KOPT-K1 (cell line): ENCODE measurements around the gene ZDHHC14.

ENCODE experiments used
- H3K27ac ChIP-seq: fragments of 200-600 bp; sonication (generic); 2 replicates; pipeline ENCODE4 v1.5.1; 2016; ENCODE audit warnings: antibody characterized with exemption, mild to moderate bottlenecking, low read depth, low read length; ENCODE audit not compliant: poor library complexity, severe bottlenecking
- H3K36me3 ChIP-seq: fragments of 200-600 bp; sonication (generic); 2 replicates; pipeline ENCODE4 v1.5.1; 2017; ENCODE audit warnings: antibody characterized with exemption, mild to moderate bottlenecking, low read length, moderate library complexity; ENCODE audit not compliant: insufficient read depth
- H3K9me3 ChIP-seq: fragments of 200-600 bp; sonication (generic); 2 replicates; pipeline ENCODE4 v1.5.1; 2017; ENCODE audit warnings: antibody characterized with exemption, low read length, mild to moderate bottlenecking; ENCODE audit not compliant: insufficient read depth, poor library complexity, severe bottlenecking

ZDHHC14 gene

GRCh38 chr6:157597461-157598312, 216.7 kb downstream of the ZDHHC14 start:
- H3K9me3 ChIP-seq, result no peaks in the 10 kb centered on the region
- H3K36me3 ChIP-seq, result no peaks in the 10 kb centered on the region
- H3K27ac ChIP-seq, result no peak overlapping the region

- no peak overlapping the region for H3K27ac ChIP-seq
Observed at GRCh38 chr6:157599191-157599590, 218.2 kb downstream of the ZDHHC14 start.

DNA sequence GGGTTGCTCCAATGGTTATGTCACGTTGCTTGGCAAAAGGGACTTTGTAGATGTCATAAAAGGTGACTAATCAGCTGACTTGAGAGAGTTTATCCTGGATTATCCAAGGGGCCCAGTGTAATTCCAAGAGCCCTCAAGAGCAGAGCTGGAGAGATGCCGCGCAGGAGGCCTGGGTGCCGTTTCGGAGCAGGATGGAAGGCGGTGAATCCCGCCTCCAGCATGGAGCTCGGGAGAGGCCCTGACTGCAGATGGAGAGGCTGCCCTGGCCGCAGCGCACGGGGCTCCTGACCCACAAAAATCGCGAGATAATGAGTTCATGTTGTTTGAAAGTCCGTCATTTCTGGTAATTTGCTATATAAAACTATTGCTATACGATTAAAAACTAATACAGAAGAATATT, 219.8 kb downstream of the ZDHHC14 start:
- no peaks in the 10 kb centered on the region for H3K9me3 ChIP-seq
- no peaks in the 10 kb centered on the region for H3K36me3 ChIP-seq
- H3K27ac ChIP-seq, result no peak overlapping the region

More at GRCh38 chr6:157599191-157599590, 218.2 kb downstream of the ZDHHC14 start:
- Histone ChIP-seq H3K9me3 (no peaks in the 10 kb centered on the region), H3K36me3 (no peaks in the 10 kb centered on the region)

- no peaks in the 10 kb centered on the region for H3K9me3 ChIP-seq
- no peak overlapping the region for H3K27ac ChIP-seq
- no peaks in the 10 kb centered on the region for H3K36me3 ChIP-seq
Observed at GRCh38 chr6:157602521-157603295, 221.7 kb downstream of the ZDHHC14 start.

DNA sequence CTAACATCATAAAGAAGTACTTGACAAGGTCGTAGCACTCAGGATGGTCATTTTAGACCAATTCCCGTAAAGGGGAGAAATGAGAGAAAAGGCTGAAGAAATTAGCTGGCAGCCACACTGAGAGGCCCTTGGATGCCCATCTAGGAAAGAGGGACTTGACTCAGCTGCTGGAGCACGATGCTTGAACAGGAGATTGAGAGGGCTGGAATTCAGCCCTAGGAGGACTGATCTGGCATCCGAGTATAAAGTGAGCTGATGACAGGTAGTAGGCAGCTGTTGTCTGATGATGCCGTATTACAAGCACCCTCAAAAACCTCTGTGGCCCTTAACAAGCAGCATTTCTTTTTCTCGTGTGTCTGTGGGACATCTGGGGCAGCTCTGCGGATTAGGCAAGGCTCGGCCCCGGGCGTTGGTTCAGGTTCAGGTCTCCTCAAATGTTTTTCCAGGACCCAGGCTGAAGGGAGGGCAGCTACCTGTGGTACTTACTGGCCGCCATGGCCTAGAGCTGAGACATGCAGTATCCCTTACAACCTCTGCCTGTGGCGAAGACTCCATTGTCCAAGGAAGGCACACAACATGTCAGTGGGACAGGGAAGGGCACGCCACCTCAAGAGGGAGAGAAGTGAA, 222.4 kb downstream of the ZDHHC14 start:
- no peak overlapping the region for H3K27ac ChIP-seq
- H3K36me3 ChIP-seq, result no peaks in the 10 kb centered on the region
- H3K9me3 ChIP-seq, result no peaks in the 10 kb centered on the region

- Histone ChIP-seq H3K36me3 (no peaks in the 10 kb centered on the region), H3K9me3 (no peaks in the 10 kb centered on the region), H3K27ac (no peak overlapping the region)
Observed at GRCh38 chr6:157603971-157604370, 223.0 kb downstream of the ZDHHC14 start.

DNA sequence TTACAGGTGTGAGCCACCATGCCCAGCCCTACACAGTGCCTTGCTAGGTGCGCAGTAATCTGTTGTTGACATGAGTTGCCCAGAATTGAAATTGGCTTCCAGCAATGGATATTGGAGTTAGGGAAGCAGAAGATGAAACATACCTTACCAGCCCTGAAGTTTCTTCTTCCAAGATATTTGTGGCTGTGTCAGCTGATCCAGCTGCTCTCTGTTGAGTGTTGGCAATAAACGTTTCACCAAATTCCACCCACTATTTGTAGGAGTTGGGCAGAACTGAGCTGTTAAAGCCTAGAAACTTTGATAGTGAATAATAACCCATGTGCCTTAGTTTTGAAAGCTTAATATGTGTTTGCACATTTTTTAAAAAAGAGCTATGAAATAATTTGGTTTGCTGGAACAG, 223.8 kb downstream of the ZDHHC14 start:
- no peaks in the 10 kb centered on the region for H3K36me3 ChIP-seq
- no peaks in the 10 kb centered on the region for H3K9me3 ChIP-seq
- H3K27ac ChIP-seq, result no peak overlapping the region

GRCh38 chr6:157605484-157605883, 224.5 kb downstream of the ZDHHC14 start:
- H3K9me3 ChIP-seq, result no peaks in the 10 kb centered on the region
- H3K36me3 ChIP-seq, result no peaks in the 10 kb centered on the region
- H3K27ac ChIP-seq, result no peak overlapping the region

DNA sequence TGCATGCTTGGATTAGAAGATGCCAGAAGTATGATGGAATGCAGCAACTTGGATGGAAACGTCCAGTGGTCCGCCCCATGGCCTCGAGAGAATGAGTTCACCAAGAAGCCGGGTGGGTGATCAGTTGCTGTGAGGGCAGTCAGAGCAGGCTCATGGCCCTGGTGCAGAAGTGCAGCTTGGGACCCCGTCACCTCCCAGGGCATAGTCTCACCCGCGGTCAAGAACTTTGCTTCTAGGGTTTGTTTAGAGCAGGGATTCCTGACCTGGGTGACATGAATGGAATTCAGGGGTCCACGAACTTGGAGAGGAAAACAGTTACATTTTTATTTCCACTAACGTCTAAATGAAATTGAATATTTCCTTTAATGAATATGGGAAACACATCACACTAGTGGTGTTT, 225.5 kb downstream of the ZDHHC14 start:
- Histone ChIP-seq H3K9me3 (no peaks in the 10 kb centered on the region), H3K27ac (no peak overlapping the region), H3K36me3 (no peaks in the 10 kb centered on the region)

- no peaks in the 10 kb centered on the region for H3K36me3 ChIP-seq
- H3K9me3 ChIP-seq, result no peaks in the 10 kb centered on the region
- no peak overlapping the region for H3K27ac ChIP-seq
Observed at GRCh38 chr6:157607317-157608109, 226.5 kb downstream of the ZDHHC14 start.

DNA sequence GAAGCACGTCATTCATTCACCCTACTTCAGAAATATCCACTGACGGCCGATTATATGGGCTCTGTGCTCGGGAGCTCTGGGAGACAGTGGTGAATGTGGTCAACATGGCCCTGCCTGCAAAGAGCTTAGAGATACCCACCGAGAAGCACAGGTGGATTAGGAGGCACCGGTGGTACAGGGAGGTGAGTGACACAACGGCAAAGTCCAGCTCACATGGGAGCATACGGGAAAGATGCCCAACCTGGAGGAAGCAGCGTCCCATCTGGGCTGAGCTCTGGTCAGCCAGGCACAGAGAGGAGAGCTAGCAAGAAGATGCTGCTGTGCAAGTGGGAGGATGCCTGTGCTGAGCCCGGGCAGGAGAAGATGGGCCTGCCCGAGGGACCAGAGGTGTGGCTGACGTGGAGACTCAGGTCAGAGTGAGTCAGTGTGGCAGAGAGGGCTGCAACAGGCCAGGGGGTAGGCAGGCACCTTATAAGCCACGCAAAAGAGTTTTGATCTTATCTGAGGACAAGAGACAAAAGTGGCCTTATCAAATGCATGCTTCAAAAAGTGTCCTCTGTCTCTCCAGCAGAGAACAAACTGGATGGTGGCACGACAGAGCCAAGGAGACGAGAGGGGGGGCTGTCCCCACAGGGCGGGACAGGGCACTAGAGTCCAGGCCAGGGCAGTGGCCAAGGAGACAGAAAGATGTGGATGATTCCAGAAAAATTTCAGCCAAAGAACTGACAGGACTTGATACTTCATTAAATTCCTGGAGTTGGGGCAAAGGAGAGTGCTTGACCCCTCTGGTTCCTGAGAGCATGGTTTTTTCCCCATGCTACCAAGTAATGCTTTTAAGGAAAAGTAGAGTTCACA, 227.5 kb downstream of the ZDHHC14 start:
- no peak overlapping the region for H3K27ac ChIP-seq
- H3K9me3 ChIP-seq, result no peaks in the 10 kb centered on the region
- H3K36me3 ChIP-seq, result no peaks in the 10 kb centered on the region

DNA sequence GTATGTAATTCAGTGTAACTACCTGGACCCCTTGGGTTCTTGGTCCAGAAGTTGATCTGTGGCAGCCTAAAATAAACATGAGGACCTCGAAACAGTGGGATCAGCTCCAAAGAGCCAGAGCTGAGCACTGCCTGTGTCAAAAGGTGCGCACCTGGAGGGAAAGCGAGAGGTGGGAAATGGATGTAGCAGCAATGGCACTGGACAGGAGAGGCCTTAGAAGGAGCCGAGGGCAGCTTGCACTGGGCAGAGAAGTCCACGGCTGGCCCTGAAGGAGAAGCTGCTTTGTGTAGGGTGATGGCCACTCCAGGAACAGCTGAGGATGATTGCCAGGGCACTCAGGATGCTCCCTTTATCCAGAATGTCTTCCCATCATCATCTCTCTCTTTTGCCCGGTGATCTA, 228.1 kb downstream of the ZDHHC14 start:
- no peaks in the 10 kb centered on the region for H3K36me3 ChIP-seq
- no peak overlapping the region for H3K27ac ChIP-seq
- no peaks in the 10 kb centered on the region for H3K9me3 ChIP-seq

GRCh38 chr6:157609556-157609955, 228.6 kb downstream of the ZDHHC14 start:
- H3K27ac ChIP-seq, result no peak overlapping the region
- H3K36me3 ChIP-seq, result no peaks in the 10 kb centered on the region
- H3K9me3 ChIP-seq, result no peaks in the 10 kb centered on the region

DNA sequence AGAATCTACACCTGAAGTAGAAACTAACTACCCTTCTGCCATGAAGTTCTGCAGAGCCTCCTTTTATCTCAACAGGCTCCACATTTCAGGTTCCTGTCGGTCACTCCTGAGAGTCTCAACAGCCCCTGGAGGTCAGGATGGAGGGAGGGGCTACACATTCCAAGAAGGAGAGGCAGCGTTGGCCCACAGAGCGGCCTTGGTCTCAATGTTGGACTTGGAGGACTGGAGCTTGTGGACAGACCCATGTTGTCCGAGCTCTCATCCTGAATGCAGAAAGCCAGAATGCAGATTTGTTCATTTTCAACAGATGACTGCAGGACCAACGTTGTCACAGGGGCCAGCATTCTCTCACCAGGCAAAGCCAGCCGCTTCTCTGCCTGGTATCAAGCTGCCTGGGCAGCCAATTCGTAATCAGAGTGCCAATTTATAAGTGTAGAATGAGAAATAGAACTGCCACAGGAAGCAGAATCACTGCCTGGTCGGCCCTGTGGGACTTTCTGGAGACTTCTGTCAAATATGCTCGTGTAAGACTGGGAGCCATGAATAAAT, 229.5 kb downstream of the ZDHHC14 start:
- Histone ChIP-seq H3K36me3 (no peaks in the 10 kb centered on the region), H3K9me3 (no peaks in the 10 kb centered on the region), H3K27ac (no peak overlapping the region)
